ENCODE results near the gene DCAF11.

GRCh38 chr14:24100197-24100981 lies 14.2 kb upstream of the DCAF11 start:
- TF ChIP-seq CTCF (conservative IDR thresholded peaks at IDR 0.05; ENCODE audit: low read depth, low read length) (no peak), EZH2 (IDR thresholded peaks at IDR 0.05; ENCODE audit: low read length, unreplicated experiment) (no peak), EZH2phosphoT487 (IDR thresholded peaks at IDR 0.05; ENCODE audit: borderline replicate concordance, low read length) (no peak)
